Spleen (tissue), 11 donors: Measurements from ENCODE around the gene ABCA2. TPM values are rescaled to one million over a fixed set of nuclear protein-coding genes. Genes with fewer than 3 reads are reported as not detected.

Experiments
- DNase-seq: peaks from one replicate; pipeline ENCODE4 v3.0.0-alpha.2; 2020
- H3K27ac ChIP-seq, 8 donors: fragments of 200-600 bp; sonication (generic) in 7 of 8; 1 replicate in 4 of 8; 2 replicates in 4 of 8; pipeline versions ENCODE4 v1.5.0 to v1.8.0; 2016 to 2021; ENCODE audit warnings: inconsistent platforms in 4 of 8, mild to moderate bottlenecking in 4 of 8, moderate library complexity in 1 of 8
- H3K27me3 ChIP-seq, 7 donors: fragments of 200-600 bp; sonication (generic) in 6 of 7; replicated peaks in 1 of 7; 1 replicate in 4 of 7; 2 replicates in 3 of 7; pipeline versions ENCODE4 v1.5.0 to v1.8.0; 2016 to 2021; ENCODE audit warnings: inconsistent platforms in 3 of 7, mild to moderate bottlenecking in 1 of 7
- H3K36me3 ChIP-seq, 6 donors: fragments of 200-600 bp; sonication (generic) in 5 of 6; 1 replicate in 4 of 6; 2 replicates in 2 of 6; pipeline versions ENCODE4 v1.5.0 to v1.8.0; 2016 to 2021; ENCODE audit warnings: inconsistent platforms in 2 of 6
- H3K4me1 ChIP-seq, 6 donors: fragments of 200-600 bp; sonication (generic) in 5 of 6; 1 replicate in 3 of 6; 2 replicates in 3 of 6; pipeline versions ENCODE4 v1.5.0 to v1.8.0; 2016 to 2021; ENCODE audit warnings: inconsistent platforms in 3 of 6
- H3K4me3 ChIP-seq, 8 donors: fragments of 200-600 bp; sonication (generic) in 7 of 8; 1 replicate in 4 of 8; 2 replicates in 4 of 8; pipeline versions ENCODE4 v1.5.0 to v1.8.0; 2016 to 2021; ENCODE audit warnings: inconsistent platforms in 4 of 8, mild to moderate bottlenecking in 4 of 8, moderate library complexity in 2 of 8
- H3K9me3 ChIP-seq, 8 donors: fragments of 200-600 bp; sonication (generic) in 7 of 8; 1 replicate in 4 of 8; 2 replicates in 4 of 8; pipeline versions ENCODE4 v1.5.0 to v1.8.0; 2016 to 2021; ENCODE audit warnings: inconsistent platforms in 4 of 8
- CTCF ChIP-seq, 11 experiments: fragments of 200-600 bp in 7 of 11; fragments of 450-650 bp in 4 of 11; sonication (generic) in 4 of 11; IDR thresholded peaks in 8 of 11; conservative IDR thresholded peaks in 3 of 11; 1 replicate in 7 of 11; 2 replicates in 4 of 11; pipeline versions ENCODE4 v1.4.0 to v1.8.0; 2016 to 2021; ENCODE audit warnings: antibody characterized with exemption in 11 of 11, inconsistent platforms in 4 of 11, mild to moderate bottlenecking in 1 of 11
- POLR2A ChIP-seq, 3 donors: fragments of 450-650 bp; IDR thresholded peaks; one replicate each; pipeline ENCODE4 v1.5.1; 2017; ENCODE audit warnings: antibody characterized with exemption in 3 of 3, mild to moderate bottlenecking in 1 of 3
- POLR2AphosphoS5 ChIP-seq, 3 donors: sonication (generic); formaldehyde crosslinking; IDR thresholded peaks; one replicate each; pipeline ENCODE4 v1.5.1; 2017; ENCODE audit warnings: antibody characterized with exemption in 3 of 3
- WGBS, 5 donors: extraction: QIAGEN DNeasy Blood & Tissue Kit in 3 of 5; methylation state at CpG; one replicate each; pipeline versions ENCODE4 v1.1.5 to v1.1.7; 2013 to 2018; 5-methylcytosine and 5-hydroxymethylcytosine counted together
- intact Hi-C: fragments of 100-400 bp; cut with DNase I; formaldehyde crosslinking; loops from one replicate; pipeline ENCODE4 v1.15.0; 2023; ENCODE audit warnings: low total_unique reads
- polyA plus RNA-seq, 3 donors: library from polyadenylated mRNA; stranded (reverse); fragments of 200-250 nt; gene quantifications; one replicate each; pipeline ENCODE4 v1.2.1, GENCODE V29; 2013
- total RNA-seq, 7 donors: library from RNA; depleted of rRNA in 3 of 7; stranded (reverse); fragments of >200 nt in 3 of 7; fragmentation: NEBNext Ultra II Directional in 4 of 7; extraction: Animal tissue kit (Norgen Biotek cat#: 25700) in 4 of 7; gene quantifications; one replicate each; pipeline versions ENCODE4 v1.1.0 to v1.2.1, GENCODE V29; 2016 to 2021
- donor health status: healthy with polysubstance abuse.
- donor health status: DM: no; HTN: no; CAD: no; lungs with moderate emphysema.
- donor health status: DM: no; HTN: no; CAD: no.
- donor health status: Bipolar disorder and iron deficiency.
- donor health status: healthy.
- donor health status: DM: no; HTN: no; CAD: no.
- donor health status: DM: yes; HTN: yes; CAD: no.

ABCA2 gene
- total and polyA plus RNA-seq, 10 donors = 11.9 to 97.5 (median 53.2) TPM

- no peaks in the 10 kb centered on the region for H3K36me3 ChIP-seq
- TF ChIP-seq POLR2AphosphoS5 (IDR thresholded peaks at IDR 0.05) = no peak
- no peak for TF ChIP-seq POLR2A (IDR thresholded peaks at IDR 0.05)
- no peak for TF ChIP-seq CTCF (IDR thresholded peaks at IDR 0.05 in 8 of 11, conservative IDR thresholded peaks at IDR 0.05 in 3 of 11)
- no peaks in the 10 kb centered on the region for H3K27me3 ChIP-seq
- peaks cover 0 to 47% (median 21%) of the 10 kb centered on the region in 6 donors for H3K4me1 ChIP-seq
- intact Hi-C loops = no loop called here
- H3K9me3 ChIP-seq = no peaks in the 10 kb centered on the region
- 91 to 95% (median 91%) methylated on average over 6 of the region's 6 CpGs for WGBS, 5 donors
- no peak overlapping the region for H3K27ac ChIP-seq
- no peak overlapping the region for H3K4me3 ChIP-seq
- no peak for DNase-seq
These were observed 70.1 kb downstream of the ABCA2 start for GRCh38 chr9:136957901-136958300.

- no peak overlapping the region for H3K27ac ChIP-seq
- H3K9me3 ChIP-seq = no peaks in the 10 kb centered on the region
- intact Hi-C loops = no loop called here
- no peak overlapping the region for H3K4me3 ChIP-seq
- 81 to 100% (median 91%) methylated on average over 1 of the region's 1 CpG for WGBS, 5 donors
- no peaks in the 10 kb centered on the region for H3K27me3 ChIP-seq
- H3K36me3 ChIP-seq = no peaks in the 10 kb centered on the region
- no peak for DNase-seq
- peaks cover 0 to 46% (median 22%) of the 10 kb centered on the region in 6 donors for H3K4me1 ChIP-seq
- TF ChIP-seq POLR2AphosphoS5 (IDR thresholded peaks at IDR 0.05) = no peak
- TF ChIP-seq CTCF (IDR thresholded peaks at IDR 0.05 in 8 of 11, conservative IDR thresholded peaks at IDR 0.05 in 3 of 11) = no peak
- no peak for TF ChIP-seq POLR2A (IDR thresholded peaks at IDR 0.05)
These were observed 70.6 kb downstream of the ABCA2 start for GRCh38 chr9:136957461-136957860.

Other genes with a start within 250 kb of the ABCA2 start
Only the 30 nearest of the 38 such genes appear.
- 10 to 100 TPM in 1 of 7 donors, 1 to 10 TPM in 6; 3.3 to 13.1 (median 6.3) TPM for gene AJM1, start 185.8 kb downstream of the ABCA2 start, total RNA-seq
- 1 to 10 TPM in 2 of 3 donors, under 1 TPM in 1; 0.91 to 3.9 (median 1.0) TPM for gene AJM1, start 185.8 kb downstream of the ABCA2 start, polyA plus RNA-seq
- gene PHPT1, start 178.8 kb downstream of the ABCA2 start, total RNA-seq = 10 to 100 TPM; 32.3 to 71.0 (median 63.3) TPM
- 100 to 1,000 TPM in 2 of 3 donors, 10 to 100 TPM in 1; 95.9 to 117 (median 106) TPM for gene PHPT1, start 178.8 kb downstream of the ABCA2 start, polyA plus RNA-seq
- 10 to 100 TPM in 5 of 7 donors, 1 to 10 TPM in 2; 5.4 to 20.8 (median 11.3) TPM for gene MAMDC4, start 175.9 kb downstream of the ABCA2 start, total RNA-seq
- 10 to 100 TPM in 2 of 3 donors, 1 to 10 TPM in 1; 4.9 to 32.0 (median 12.7) TPM for gene MAMDC4, start 175.9 kb downstream of the ABCA2 start, polyA plus RNA-seq
- gene EDF1, start 161.9 kb downstream of the ABCA2 start, total RNA-seq = 100 to 1,000 TPM; 184 to 241 (median 225) TPM
- 100 to 1,000 TPM; 347 to 462 (median 441) TPM for gene EDF1, start 161.9 kb downstream of the ABCA2 start, polyA plus RNA-seq
- gene TRAF2, start 141.7 kb downstream of the ABCA2 start, total RNA-seq = 10 to 100 TPM; 14.9 to 49.7 (median 29.6) TPM
- gene TRAF2, start 141.7 kb downstream of the ABCA2 start, polyA plus RNA-seq = 10 to 100 TPM; 13.6 to 23.1 (median 19.6) TPM
- gene FBXW5, start 83.5 kb downstream of the ABCA2 start, total RNA-seq = 100 to 1,000 TPM in 6 of 7 donors, 10 to 100 TPM in 1; 97.6 to 170 (median 105) TPM
- gene FBXW5, start 83.5 kb downstream of the ABCA2 start, polyA plus RNA-seq = 100 to 1,000 TPM in 2 of 3 donors, 10 to 100 TPM in 1; 90.8 to 154 (median 123) TPM
- 1 to 10 TPM in 6 of 7 donors, not detected in 1; 2.3 to 7.4 (median 3.8) TPM for gene C8G, start 83.0 kb downstream of the ABCA2 start, total RNA-seq
- gene C8G, start 83.0 kb downstream of the ABCA2 start, polyA plus RNA-seq = 1 to 10 TPM; 3.2 to 4.3 (median 3.7) TPM
- gene LCN12, start 76.0 kb downstream of the ABCA2 start, total RNA-seq = 10 to 100 TPM in 4 of 7 donors, 1 to 10 TPM in 3; 3.1 to 63.4 (median 12.5) TPM
- 1 to 10 TPM in 2 of 3 donors, under 1 TPM in 1; 0.83 to 6.7 (median 4.8) TPM for gene LCN12, start 76.0 kb downstream of the ABCA2 start, polyA plus RNA-seq
- 100 to 1,000 TPM; 134 to 457 (median 378) TPM for gene PTGDS, start 50.7 kb downstream of the ABCA2 start, total RNA-seq
- gene PTGDS, start 50.7 kb downstream of the ABCA2 start, polyA plus RNA-seq = 1,000 to 10,000 TPM in 1 of 3 donors, 100 to 1,000 TPM in 2; 462 to 1,396 (median 703) TPM
- 1 to 10 TPM; 1.8 to 8.3 (median 3.3) TPM for gene LCNL1, start 45.2 kb downstream of the ABCA2 start, total RNA-seq
- 1 to 10 TPM; 1.3 to 4.7 (median 2.3) TPM for gene LCNL1, start 45.2 kb downstream of the ABCA2 start, polyA plus RNA-seq
- 10 to 100 TPM; 51.3 to 72.9 (median 63.9) TPM for gene PAXX, start 35.8 kb downstream of the ABCA2 start, total RNA-seq
- 100 to 1,000 TPM; 168 to 264 (median 261) TPM for gene PAXX, start 35.8 kb downstream of the ABCA2 start, polyA plus RNA-seq
- 10 to 100 TPM in 1 of 7 donors, 1 to 10 TPM in 6; 3.5 to 10.7 (median 5.5) TPM for gene CLIC3, start 31.7 kb downstream of the ABCA2 start, total RNA-seq
- 1 to 10 TPM; 2.9 to 7.2 (median 5.3) TPM for gene CLIC3, start 31.7 kb downstream of the ABCA2 start, polyA plus RNA-seq
- 10 to 100 TPM in 2 of 7 donors, 1 to 10 TPM in 5; 5.5 to 14.9 (median 6.7) TPM for gene FUT7, start 3.9 kb upstream of the ABCA2 start, total RNA-seq
- gene FUT7, start 3.9 kb upstream of the ABCA2 start, polyA plus RNA-seq = 1 to 10 TPM; 4.0 to 6.9 (median 4.8) TPM
- 100 to 1,000 TPM in 5 of 7 donors, 10 to 100 TPM in 2; 86.3 to 197 (median 111) TPM for gene NPDC1, start 17.9 kb upstream of the ABCA2 start, total RNA-seq
- gene NPDC1, start 17.9 kb upstream of the ABCA2 start, polyA plus RNA-seq = 100 to 1,000 TPM; 104 to 358 (median 256) TPM
- under 1 TPM in 2 of 7 donors, not detected in 5; 0.32 to 0.40 TPM for gene ENTPD2, start 25.8 kb upstream of the ABCA2 start, total RNA-seq
- under 1 TPM in 2 of 3 donors, not detected in 1; 0.11 to 0.58 TPM for gene ENTPD2, start 25.8 kb upstream of the ABCA2 start, polyA plus RNA-seq
- 1 to 10 TPM; 2.1 to 6.5 (median 3.0) TPM for gene SAPCD2, start 42.3 kb upstream of the ABCA2 start, total RNA-seq
- 1 to 10 TPM in 2 of 3 donors, under 1 TPM in 1; 0.76 to 2.5 (median 2.4) TPM for gene SAPCD2, start 42.3 kb upstream of the ABCA2 start, polyA plus RNA-seq
- 10 to 100 TPM; 19.5 to 35.9 (median 28.6) TPM for gene UAP1L1, start 49.3 kb upstream of the ABCA2 start, total RNA-seq
- gene UAP1L1, start 49.3 kb upstream of the ABCA2 start, polyA plus RNA-seq = 10 to 100 TPM; 12.5 to 29.7 (median 24.6) TPM
- 10 to 100 TPM; 43.2 to 67.9 (median 51.7) TPM for gene MAN1B1, start 58.7 kb upstream of the ABCA2 start, total RNA-seq
- gene MAN1B1, start 58.7 kb upstream of the ABCA2 start, polyA plus RNA-seq = 100 to 1,000 TPM in 1 of 3 donors, 10 to 100 TPM in 2; 49.6 to 112 (median 90.0) TPM
- 100 to 1,000 TPM; 105 to 250 (median 166) TPM for gene DPP7, start 86.5 kb upstream of the ABCA2 start, total RNA-seq
- gene DPP7, start 86.5 kb upstream of the ABCA2 start, polyA plus RNA-seq = 100 to 1,000 TPM; 342 to 536 (median 501) TPM
- under 1 TPM in 1 of 7 donors, not detected in 6; 0.70 TPM for gene GRIN1, start 110.9 kb upstream of the ABCA2 start, total RNA-seq
- gene GRIN1, start 110.9 kb upstream of the ABCA2 start, polyA plus RNA-seq = under 1 TPM; 0.03 to 0.07 (median 0.03) TPM
- under 1 TPM in 2 of 7 donors, not detected in 5; 0.28 to 0.60 TPM for gene LRRC26, start 141.8 kb upstream of the ABCA2 start, total RNA-seq
- under 1 TPM in 1 of 3 donors, not detected in 2; 0.06 TPM for gene LRRC26, start 141.8 kb upstream of the ABCA2 start, polyA plus RNA-seq
- gene TMEM210, start 143.8 kb upstream of the ABCA2 start, total RNA-seq = not detected
- not detected for gene TMEM210, start 143.8 kb upstream of the ABCA2 start, polyA plus RNA-seq
- gene ANAPC2, start 160.3 kb upstream of the ABCA2 start, total RNA-seq = 10 to 100 TPM; 38.4 to 93.0 (median 62.2) TPM
- gene ANAPC2, start 160.3 kb upstream of the ABCA2 start, polyA plus RNA-seq = 10 to 100 TPM; 27.8 to 67.4 (median 48.5) TPM
- 10 to 100 TPM; 38.2 to 54.3 (median 43.0) TPM for gene SSNA1, start 160.4 kb upstream of the ABCA2 start, total RNA-seq
- 100 to 1,000 TPM in 1 of 3 donors, 10 to 100 TPM in 2; 82.0 to 109 (median 99.6) TPM for gene SSNA1, start 160.4 kb upstream of the ABCA2 start, polyA plus RNA-seq
- 1 to 10 TPM; 6.3 to 9.6 (median 7.2) TPM for gene TPRN, start 172.5 kb upstream of the ABCA2 start, total RNA-seq
- 10 to 100 TPM in 1 of 3 donors, 1 to 10 TPM in 2; 4.5 to 10.7 (median 4.7) TPM for gene TPRN, start 172.5 kb upstream of the ABCA2 start, polyA plus RNA-seq
- 10 to 100 TPM; 28.4 to 37.9 (median 34.6) TPM for gene TMEM203, start 177.4 kb upstream of the ABCA2 start, total RNA-seq
- gene TMEM203, start 177.4 kb upstream of the ABCA2 start, polyA plus RNA-seq = 10 to 100 TPM; 37.4 to 50.1 (median 44.9) TPM
- 10 to 100 TPM; 14.2 to 28.7 (median 21.6) TPM for gene NDOR1, start 177.5 kb upstream of the ABCA2 start, total RNA-seq
- gene NDOR1, start 177.5 kb upstream of the ABCA2 start, polyA plus RNA-seq = 10 to 100 TPM in 1 of 3 donors, 1 to 10 TPM in 2; 6.3 to 21.7 (median 9.0) TPM
- gene RNF208, start 194.0 kb upstream of the ABCA2 start, total RNA-seq = 1 to 10 TPM; 1.2 to 6.2 (median 2.4) TPM
- gene RNF208, start 194.0 kb upstream of the ABCA2 start, polyA plus RNA-seq = 1 to 10 TPM; 2.3 to 5.4 (median 2.9) TPM
- under 1 TPM in 2 of 7 donors, not detected in 5; 0.36 to 0.94 TPM for gene CYSRT1, start 196.9 kb upstream of the ABCA2 start, total RNA-seq
- gene CYSRT1, start 196.9 kb upstream of the ABCA2 start, polyA plus RNA-seq = under 1 TPM; 0.55 to 0.70 (median 0.64) TPM
- not detected for gene RNF224, start 199.3 kb upstream of the ABCA2 start, total RNA-seq
- not detected for gene RNF224, start 199.3 kb upstream of the ABCA2 start, polyA plus RNA-seq